Measurements from ENCODE around the gene ZNF512.

Gene ZNF512

DNA sequence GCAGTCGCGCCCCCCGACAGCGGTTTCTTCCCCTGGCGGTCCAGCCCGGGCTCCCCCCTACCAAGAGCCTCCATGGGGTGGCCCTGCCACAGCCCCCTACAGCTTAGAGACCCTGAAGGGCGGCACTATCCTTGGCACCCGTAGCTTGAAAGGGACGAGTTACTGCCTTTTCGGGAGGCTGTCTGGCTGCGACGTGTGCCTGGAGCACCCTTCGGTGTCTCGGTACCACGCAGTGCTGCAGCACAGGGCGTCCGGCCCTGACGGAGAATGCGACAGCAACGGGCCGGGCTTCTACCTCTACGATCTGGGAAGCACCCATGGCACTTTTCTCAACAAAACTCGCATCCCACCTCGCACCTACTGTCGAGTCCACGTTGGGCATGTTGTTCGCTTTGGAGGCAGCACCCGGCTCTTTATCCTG is 81.3 kb downstream of the ZNF512 start:
- in situ Hi-C loops (cut with MboI; ENCODE audit: low pct_unique_long_range_greater_than_20kb, low sequenced_read_pairs), result no loop called here
- DNase-seq, result no peak

DNA sequence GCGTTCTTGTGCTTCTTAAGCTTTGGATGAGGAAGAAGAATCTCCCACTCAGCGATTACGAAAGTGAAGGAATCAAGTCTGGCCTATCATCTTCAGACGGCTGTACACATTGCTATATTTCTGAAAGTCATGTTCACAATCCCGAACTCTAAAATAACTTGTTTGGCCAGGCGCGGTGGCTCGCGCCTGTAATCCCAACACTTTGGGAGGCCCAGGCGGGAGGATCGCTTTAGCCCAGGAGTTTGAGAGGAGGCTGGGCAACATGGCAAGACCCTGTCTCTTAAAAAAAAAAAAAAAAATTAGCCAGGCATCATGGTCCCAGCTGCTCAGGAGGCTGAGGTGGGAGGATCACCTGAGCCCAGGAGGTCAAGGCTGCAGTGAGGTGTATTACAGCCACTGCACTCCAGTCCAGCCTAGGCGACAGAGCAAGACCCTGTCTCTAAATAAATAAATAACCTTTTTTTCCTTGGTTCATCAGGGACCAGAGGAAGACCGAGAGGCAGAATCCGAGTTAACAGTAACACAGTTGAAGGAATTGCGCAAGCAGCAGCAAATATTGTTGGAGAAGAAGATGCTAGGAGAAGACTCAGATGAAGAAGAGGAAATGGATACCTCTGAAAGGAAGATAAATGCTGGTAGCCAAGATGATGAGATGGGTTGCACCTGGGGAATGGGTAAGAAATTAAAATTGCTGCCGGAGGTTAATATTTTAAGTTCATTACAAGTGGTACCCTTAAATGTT is 82.0 kb downstream of the ZNF512 start:
- in situ Hi-C loops (cut with MboI; ENCODE audit: low pct_unique_long_range_greater_than_20kb, low sequenced_read_pairs), result no loop called here

GRCh38 chr2:27667446-27667845 is 84.6 kb downstream of the ZNF512 start:
- peak; percentile 52 for DNase-seq
- in situ Hi-C loops (cut with MboI; ENCODE audit: low pct_unique_long_range_greater_than_20kb, low sequenced_read_pairs), result no loop called here

More for the DNA sequence above, 82.0 kb downstream of the ZNF512 start:
- no peak for DNase-seq

DNA sequence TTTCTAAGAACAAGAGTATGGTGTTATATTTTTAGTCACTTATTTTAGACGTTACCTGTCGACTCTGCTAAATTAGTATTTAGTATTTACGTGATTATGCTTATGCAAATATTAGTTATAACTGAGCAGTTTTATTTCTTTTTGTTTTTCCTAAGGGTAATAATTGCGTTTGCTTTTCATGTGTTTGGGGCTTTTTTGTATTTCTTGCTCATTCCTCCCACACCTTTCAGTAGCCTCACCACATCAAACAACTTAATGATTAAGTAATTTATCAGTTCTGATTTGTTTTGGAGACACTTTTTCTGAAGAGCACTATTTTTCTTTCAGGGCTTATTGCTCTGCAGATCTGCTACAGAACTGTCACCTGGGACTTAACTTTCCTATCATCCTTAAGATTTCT is 88.4 kb downstream of the ZNF512 start:
- in situ Hi-C loops (cut with MboI; ENCODE audit: low pct_unique_long_range_greater_than_20kb, low sequenced_read_pairs), result no loop called here
- no peak for DNase-seq

Data from KBM-7 (cell line).